ENCODE measurements around the gene TSPAN18.

The TSPAN18 gene

GRCh38 chr11:44848203-44848962 lies 121.6 kb downstream of the TSPAN18 start:
- DNase-seq (ENCODE audit: low spot score), result no peak

- DNase-seq (ENCODE audit: low spot score), result no peak
These were observed 122.2 kb downstream of the TSPAN18 start for GRCh38 chr11:44848963-44849350.

GRCh38 chr11:44849424-44849823 lies 122.7 kb downstream of the TSPAN18 start:
- no peak for DNase-seq (ENCODE audit: low spot score)

- DNase-seq (ENCODE audit: low spot score), result no peak
These were observed 123.2 kb downstream of the TSPAN18 start for GRCh38 chr11:44849922-44850321.

- DNase-seq (ENCODE audit: low spot score), result no peak
These were observed 124.7 kb downstream of the TSPAN18 start for GRCh38 chr11:44851496-44851895.

GRCh38 chr11:44852159-44852747 lies 125.5 kb downstream of the TSPAN18 start:
- no peak for DNase-seq (ENCODE audit: low spot score)

GRCh38 chr11:44852952-44853351 lies 126.2 kb downstream of the TSPAN18 start:
- DNase-seq (ENCODE audit: low spot score), result no peak

GRCh38 chr11:44853666-44854065 lies 126.9 kb downstream of the TSPAN18 start:
- DNase-seq (ENCODE audit: low spot score), result no peak

GRCh38 chr11:44854086-44854485 lies 127.3 kb downstream of the TSPAN18 start:
- DNase-seq (ENCODE audit: low spot score), result no peak

GRCh38 chr11:44854741-44855492 lies 128.2 kb downstream of the TSPAN18 start:
- no peak for DNase-seq (ENCODE audit: low spot score)

- no peak for DNase-seq (ENCODE audit: low spot score)
These were observed 128.7 kb downstream of the TSPAN18 start for GRCh38 chr11:44855493-44855849.

- no peak for DNase-seq (ENCODE audit: low spot score)
These were observed 130.8 kb downstream of the TSPAN18 start for GRCh38 chr11:44857490-44858090.

- no peak for DNase-seq (ENCODE audit: low spot score)
These were observed 132.2 kb downstream of the TSPAN18 start for GRCh38 chr11:44858796-44859527.

GRCh38 chr11:44859528-44859925 lies 132.8 kb downstream of the TSPAN18 start:
- DNase-seq (ENCODE audit: low spot score), result no peak

- DNase-seq (ENCODE audit: low spot score), result no peak
These were observed 133.6 kb downstream of the TSPAN18 start for GRCh38 chr11:44860346-44860745.

- peak; percentile 98 for DNase-seq (ENCODE audit: low spot score)
These were observed 135.2 kb downstream of the TSPAN18 start for GRCh38 chr11:44861849-44862557.

GRCh38 chr11:44862558-44863101 lies 135.9 kb downstream of the TSPAN18 start:
- DNase-seq (ENCODE audit: low spot score), result no peak

GRCh38 chr11:44863231-44863630 lies 136.5 kb downstream of the TSPAN18 start:
- DNase-seq (ENCODE audit: low spot score), result no peak

GRCh38 chr11:44865866-44866272 lies 139.1 kb downstream of the TSPAN18 start:
- no peak for DNase-seq (ENCODE audit: low spot score)

GRCh38 chr11:44866286-44866685 lies 139.5 kb downstream of the TSPAN18 start:
- no peak for DNase-seq (ENCODE audit: low spot score)

GRCh38 chr11:44868021-44868420 lies 141.3 kb downstream of the TSPAN18 start:
- no peak for DNase-seq (ENCODE audit: low spot score)

All from AG08395 (cell line).